Sigmoid colon (tissue), 7 donors: ENCODE measurements around the gene C5AR2. TPM values are rescaled to one million over a fixed set of nuclear protein-coding genes. Genes with fewer than 3 reads are reported as not detected.

Experiments
- DNase-seq: peaks from one replicate; pipeline ENCODE4 v3.0.0-alpha.2; 2019
- H3K27ac ChIP-seq, 4 donors: fragments of 200-600 bp; sonication (generic); one replicate each; pipeline ENCODE4 v1.5.1; 2016 to 2019; ENCODE audit warnings: mild to moderate bottlenecking in 1 of 4
- H3K27me3 ChIP-seq, 3 donors: fragments of 200-600 bp; sonication (generic); one replicate each; pipeline ENCODE4 v1.5.1; 2019; ENCODE audit warnings: mild to moderate bottlenecking in 1 of 3
- H3K36me3 ChIP-seq, 4 donors: fragments of 200-600 bp; sonication (generic); one replicate each; pipeline ENCODE4 v1.5.1; 2016 to 2019
- H3K4me1 ChIP-seq, 4 donors: fragments of 200-600 bp; sonication (generic); one replicate each; pipeline ENCODE4 v1.5.1; 2017 to 2019
- H3K4me3 ChIP-seq, 4 donors: fragments of 200-600 bp; sonication (generic); one replicate each; pipeline ENCODE4 v1.5.1; 2017 to 2019; ENCODE audit warnings: mild to moderate bottlenecking in 2 of 4, moderate library complexity in 1 of 4
- H3K9me3 ChIP-seq, 4 donors: fragments of 200-600 bp in 3 of 4; sonication (generic) in 3 of 4; one replicate each; pipeline versions ENCODE4 v1.5.1 to v1.6.1; 2013 to 2019
- EP300 ChIP-seq, 4 donors: sonication (generic); formaldehyde crosslinking; IDR thresholded peaks; one replicate each; pipeline ENCODE4 v1.6.1; 2017; ENCODE audit warnings: antibody characterized with exemption in 4 of 4
- POLR2A ChIP-seq, 2 donors: fragments of 450-650 bp; IDR thresholded peaks; one replicate each; pipeline ENCODE4 v1.6.1; 2016; ENCODE audit warnings: antibody characterized with exemption in 2 of 2, mild to moderate bottlenecking in 2 of 2, moderate library complexity in 2 of 2
- POLR2AphosphoS5 ChIP-seq, 4 donors: sonication (generic); formaldehyde crosslinking; IDR thresholded peaks; one replicate each; pipeline ENCODE4 v1.6.1; 2017; ENCODE audit warnings: antibody characterized with exemption in 4 of 4
- WGBS, 2 donors: extraction: QIAGEN DNeasy Blood & Tissue Kit; methylation state at CpG; one replicate each; pipeline ENCODE4 v1.1.7; 2013; 5-methylcytosine and 5-hydroxymethylcytosine counted together
- intact Hi-C: fragments of 100-400 bp; cut with DNase I; formaldehyde crosslinking; loops from one replicate; pipeline ENCODE4 v1.15.1; 2023
- polyA plus RNA-seq, 3 donors: library from polyadenylated mRNA; stranded (reverse); fragments of 200-250 nt; gene quantifications; one replicate each; pipeline ENCODE4 v1.2.3, GENCODE V29; 2013
- total RNA-seq, 4 donors: library from RNA; depleted of rRNA; stranded (reverse); fragments of >200 nt; gene quantifications; one replicate each; pipeline ENCODE4 v1.1.0, GENCODE V29; 2016
- TF ChIP-seq, protein P1 (sequence below), 4 experiments: fragments of 450-650 bp in 3 of 4; fragments of 200-600 bp in 1 of 4; IDR thresholded peaks; one replicate each; pipeline ENCODE4 v1.5.1; 2016 to 2019; ENCODE audit warnings: antibody characterized with exemption in 4 of 4, mild to moderate bottlenecking in 3 of 4, moderate library complexity in 2 of 4
- donor health status: healthy with polysubstance abuse.
- donor health status: Bipolar disorder and iron deficiency.
- donor health status: healthy.

The C5AR2 gene
- total and polyA plus RNA-seq, 7 donors, result 0.60 to 2.7 (median 1.4) TPM

GRCh38 chr19:47352095-47352494, 20.1 kb downstream of the C5AR2 start:
- DNase-seq, result no peak
- intact Hi-C loops, result no loop called here
- Histone ChIP-seq H3K9me3 (no peaks in the 10 kb centered on the region), H3K27me3 (no peaks in the 10 kb centered on the region), H3K27ac (no peak overlapping the region), H3K36me3 (peaks cover 18 to 44% (median 35%) of the 10 kb centered on the region in 4 donors), H3K4me3 (no peak overlapping the region), H3K4me1 (peaks cover 0 to 25% (median 18%) of the 10 kb centered on the region in 4 donors)
- 55 to 79% methylated on average over 2 of the region's 2 CpGs for WGBS, 2 donors
- TF ChIP-seq POLR2AphosphoS5 (IDR thresholded peaks at IDR 0.05) (no peak), POLR2A (IDR thresholded peaks at IDR 0.05) (no peak), EP300 (IDR thresholded peaks at IDR 0.05) (no peak)
- TF ChIP-seq, protein P1, sequence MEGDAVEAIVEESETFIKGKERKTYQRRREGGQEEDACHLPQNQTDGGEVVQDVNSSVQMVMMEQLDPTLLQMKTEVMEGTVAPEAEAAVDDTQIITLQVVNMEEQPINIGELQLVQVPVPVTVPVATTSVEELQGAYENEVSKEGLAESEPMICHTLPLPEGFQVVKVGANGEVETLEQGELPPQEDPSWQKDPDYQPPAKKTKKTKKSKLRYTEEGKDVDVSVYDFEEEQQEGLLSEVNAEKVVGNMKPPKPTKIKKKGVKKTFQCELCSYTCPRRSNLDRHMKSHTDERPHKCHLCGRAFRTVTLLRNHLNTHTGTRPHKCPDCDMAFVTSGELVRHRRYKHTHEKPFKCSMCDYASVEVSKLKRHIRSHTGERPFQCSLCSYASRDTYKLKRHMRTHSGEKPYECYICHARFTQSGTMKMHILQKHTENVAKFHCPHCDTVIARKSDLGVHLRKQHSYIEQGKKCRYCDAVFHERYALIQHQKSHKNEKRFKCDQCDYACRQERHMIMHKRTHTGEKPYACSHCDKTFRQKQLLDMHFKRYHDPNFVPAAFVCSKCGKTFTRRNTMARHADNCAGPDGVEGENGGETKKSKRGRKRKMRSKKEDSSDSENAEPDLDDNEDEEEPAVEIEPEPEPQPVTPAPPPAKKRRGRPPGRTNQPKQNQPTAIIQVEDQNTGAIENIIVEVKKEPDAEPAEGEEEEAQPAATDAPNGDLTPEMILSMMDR (IDR thresholded peaks at IDR 0.05), result no peak

DNA sequence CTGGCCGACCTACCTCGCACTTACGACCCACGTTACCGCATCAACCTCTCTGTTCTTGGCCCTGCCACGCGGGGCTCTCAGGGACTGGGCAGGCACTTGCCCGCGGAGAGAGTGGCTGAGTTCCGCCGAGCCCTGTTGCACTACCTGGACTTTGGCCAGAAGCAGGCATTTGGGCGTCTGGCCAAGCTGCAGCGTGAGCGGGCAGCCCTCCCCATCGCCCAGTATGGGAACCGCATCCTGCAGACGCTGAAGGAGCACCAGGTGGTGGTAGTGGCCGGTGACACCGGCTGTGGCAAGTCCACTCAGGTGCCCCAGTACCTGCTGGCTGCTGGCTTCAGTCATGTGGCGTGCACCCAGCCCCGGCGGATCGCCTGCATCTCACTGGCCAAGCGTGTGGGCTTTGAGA, 21.3 kb downstream of the C5AR2 start:
- DNase-seq, result no peak
- peaks cover 29 to 57% (median 47%) of the 10 kb centered on the region in 4 donors for H3K36me3 ChIP-seq

DNA sequence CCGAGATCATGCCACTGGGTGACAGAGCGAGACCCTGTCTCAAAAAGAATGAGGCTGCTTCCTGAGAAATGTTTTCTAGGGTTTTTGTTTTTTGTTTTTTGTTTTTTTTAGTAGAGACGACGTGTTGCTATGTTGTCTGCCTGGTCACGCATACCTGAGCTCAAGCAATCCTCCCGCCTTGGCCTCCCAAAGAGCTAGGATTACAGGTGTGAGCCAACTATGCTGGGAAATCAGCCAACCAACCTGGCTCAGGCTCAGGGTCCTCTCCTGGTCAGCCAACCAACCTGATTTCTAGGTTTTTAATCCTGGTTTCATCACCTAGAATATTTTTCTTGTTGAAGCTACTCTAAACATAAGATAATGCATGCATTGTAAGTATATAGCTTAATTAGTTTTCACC, 24.9 kb downstream of the C5AR2 start:
- WGBS, 2 donors, result 93 to 97% methylated on average over 6 of the region's 6 CpGs
- DNase-seq, result no peak
- Histone ChIP-seq H3K27me3 (no peaks in the 10 kb centered on the region), H3K36me3 (peaks cover 51 to 92% (median 76%) of the 10 kb centered on the region in 4 donors), H3K27ac (no peak overlapping the region), H3K9me3 (no peaks in the 10 kb centered on the region), H3K4me3 (no peak overlapping the region), H3K4me1 (peaks cover 0 to 7% (median 0%) of the 10 kb centered on the region in 4 donors)
- intact Hi-C loops, result no loop called here
- TF ChIP-seq POLR2A (IDR thresholded peaks at IDR 0.05) (no peak), POLR2AphosphoS5 (IDR thresholded peaks at IDR 0.05) (no peak), EP300 (IDR thresholded peaks at IDR 0.05) (no peak)
- TF ChIP-seq, protein P1 (IDR thresholded peaks at IDR 0.05), result no peak

More for the DNA sequence above, 21.3 kb downstream of the C5AR2 start:
- H3K27me3 ChIP-seq, result no peaks in the 10 kb centered on the region
- peaks cover 0 to 25% (median 17%) of the 10 kb centered on the region in 4 donors for H3K4me1 ChIP-seq
- H3K27ac ChIP-seq, result no peak overlapping the region
- H3K9me3 ChIP-seq, result no peaks in the 10 kb centered on the region
- WGBS, 2 donors, result 45 to 89% methylated on average over 24 of the region's 24 CpGs
- intact Hi-C loops, result no loop called here
- H3K4me3 ChIP-seq, result no peak overlapping the region
- TF ChIP-seq POLR2A (IDR thresholded peaks at IDR 0.05), result no peak
- TF ChIP-seq, protein P1 (IDR thresholded peaks at IDR 0.05), result no peak
- TF ChIP-seq POLR2AphosphoS5 (IDR thresholded peaks at IDR 0.05), result no peak
- no peak for TF ChIP-seq EP300 (IDR thresholded peaks at IDR 0.05)

- intact Hi-C loops, result no loop called here
These were observed 26.1 kb downstream of the C5AR2 start for GRCh38 chr19:47357788-47358680.

More at GRCh38 chr19:47357788-47358680, 26.1 kb downstream of the C5AR2 start:
- 95 to 97% methylated on average over 28 of the region's 28 CpGs for WGBS, 2 donors
- no peaks in the 10 kb centered on the region for H3K27me3 ChIP-seq
- H3K9me3 ChIP-seq, result no peaks in the 10 kb centered on the region
- H3K36me3 ChIP-seq, result peaks cover 51 to 100% (median 82%) of the 10 kb centered on the region in 4 donors
- H3K4me3 ChIP-seq, result no peak overlapping the region
- DNase-seq, result no peak
- H3K4me1 ChIP-seq, result peaks cover 0 to 6% (median 0%) of the 10 kb centered on the region in 4 donors
- no peak overlapping the region for H3K27ac ChIP-seq
- TF ChIP-seq EP300 (IDR thresholded peaks at IDR 0.05), result no peak
- TF ChIP-seq POLR2AphosphoS5 (IDR thresholded peaks at IDR 0.05), result no peak
- TF ChIP-seq, protein P1 (IDR thresholded peaks at IDR 0.05), result no peak
- TF ChIP-seq POLR2A (IDR thresholded peaks at IDR 0.05), result no peak
